Brain microvascular endothelial cell (primary cell): ENCODE measurements around the gene PEAK1.

Experiments used
- DNase-seq: peaks from one replicate; pipeline ENCODE4 v3.0.0-alpha.2; 2020
- H3K27ac ChIP-seq: fragments of 250-450 bp; sonication (Bioruptor Pico); 2 replicates; pipeline ENCODE4 v1.5.1; 2020; ENCODE audit warnings: mild to moderate bottlenecking, moderate library complexity
- H3K27me3 ChIP-seq: fragments of 250-450 bp; sonication (Bioruptor Pico); replicated peaks from 2 replicates; pipeline ENCODE4 v1.5.1; 2020; ENCODE audit warnings: mild to moderate bottlenecking
- H3K36me3 ChIP-seq: fragments of 250-450 bp; sonication (Bioruptor Pico); replicated peaks from 2 replicates; pipeline ENCODE4 v1.5.1; 2020; ENCODE audit warnings: mild to moderate bottlenecking
- H3K4me3 ChIP-seq: 2 replicates; pipeline ENCODE4 v1.5.1; 2011; ENCODE audit warnings: low read depth, mild to moderate bottlenecking, control low read depth, low read length, moderate library complexity
- in situ Hi-C: cut with HindIII; loops from 2 replicates; pipeline ENCODE4 v1.10.0; 2017; ENCODE audit warnings: low sequenced_read_pairs, low pct_ligation_motif_present
- TF ChIP-seq, protein P1 (sequence below): IDR thresholded peaks from 2 replicates; pipeline ENCODE4 v1.5.1; 2011; ENCODE audit warnings: low read depth, mild to moderate bottlenecking, moderate library complexity, low read length, control low read depth, inconsistent platforms; ENCODE audit errors: missing control alignments

PEAK1 gene

DNA sequence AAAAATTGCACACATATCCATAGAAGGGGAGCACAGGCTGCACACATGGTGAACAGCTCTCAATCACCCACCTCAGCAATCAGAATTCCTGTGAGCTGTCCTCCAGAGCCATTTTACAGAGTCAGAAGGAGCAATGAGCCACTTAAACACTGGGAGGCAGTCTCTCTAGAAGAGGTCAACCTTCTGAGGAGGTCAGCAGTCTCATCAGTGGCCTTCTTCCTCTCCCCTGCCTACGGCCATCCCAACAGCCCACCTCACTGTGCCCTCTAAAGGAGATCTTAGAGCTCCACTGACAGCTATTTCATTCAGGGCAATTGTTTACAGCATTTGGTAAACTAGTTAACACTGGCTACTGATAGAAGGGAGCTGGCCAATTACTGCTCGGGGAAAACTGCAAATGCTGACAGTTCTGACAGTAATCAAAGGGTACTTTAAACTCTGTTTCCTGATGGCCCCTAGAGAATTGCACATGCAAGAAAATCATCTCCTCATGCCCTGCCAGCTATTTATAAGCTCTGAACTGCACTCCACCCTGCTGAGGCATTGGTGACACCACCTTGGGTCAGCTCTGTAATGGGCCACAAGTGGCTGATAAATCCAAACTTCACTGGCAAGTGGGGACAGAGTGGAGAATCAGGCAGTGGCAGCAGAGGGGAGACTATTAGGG lies 306.9 kb downstream of the PEAK1 start:
- no peaks in the 10 kb centered on the region for H3K27me3 ChIP-seq
- in situ Hi-C loops = loop anchor here (25.0 kb wide), 1 partner anchor 424 kb away; no protein-coding TSS in a partner anchor

DNA sequence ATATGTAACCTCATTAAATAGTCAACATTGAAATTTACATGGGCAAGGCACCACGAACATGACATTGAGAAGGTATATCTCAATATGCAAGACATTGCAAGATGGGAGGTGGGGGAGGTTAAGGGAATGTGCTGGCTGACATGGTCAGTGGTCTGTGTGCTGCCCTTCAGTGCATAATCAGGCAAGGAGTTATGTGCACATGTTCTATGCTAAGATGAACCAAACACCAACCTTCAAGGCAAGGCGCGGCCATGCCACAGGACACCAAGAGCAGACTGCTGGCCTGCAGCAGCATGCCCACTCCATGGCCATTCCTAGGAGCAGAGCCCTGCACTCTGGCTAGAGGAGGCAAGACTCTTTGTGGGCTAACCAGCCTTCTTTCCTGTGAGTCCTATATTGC lies 308.1 kb downstream of the PEAK1 start:
- Histone ChIP-seq H3K4me3 (no peak overlapping the region), H3K27me3 (no peaks in the 10 kb centered on the region), H3K36me3 (peaks cover 23% of the 10 kb centered on the region), H3K27ac (no peak overlapping the region)
- in situ Hi-C loops = loop anchor here (25.0 kb wide), 1 partner anchor 426 kb away; no protein-coding TSS in a partner anchor
- TF ChIP-seq, protein P1, sequence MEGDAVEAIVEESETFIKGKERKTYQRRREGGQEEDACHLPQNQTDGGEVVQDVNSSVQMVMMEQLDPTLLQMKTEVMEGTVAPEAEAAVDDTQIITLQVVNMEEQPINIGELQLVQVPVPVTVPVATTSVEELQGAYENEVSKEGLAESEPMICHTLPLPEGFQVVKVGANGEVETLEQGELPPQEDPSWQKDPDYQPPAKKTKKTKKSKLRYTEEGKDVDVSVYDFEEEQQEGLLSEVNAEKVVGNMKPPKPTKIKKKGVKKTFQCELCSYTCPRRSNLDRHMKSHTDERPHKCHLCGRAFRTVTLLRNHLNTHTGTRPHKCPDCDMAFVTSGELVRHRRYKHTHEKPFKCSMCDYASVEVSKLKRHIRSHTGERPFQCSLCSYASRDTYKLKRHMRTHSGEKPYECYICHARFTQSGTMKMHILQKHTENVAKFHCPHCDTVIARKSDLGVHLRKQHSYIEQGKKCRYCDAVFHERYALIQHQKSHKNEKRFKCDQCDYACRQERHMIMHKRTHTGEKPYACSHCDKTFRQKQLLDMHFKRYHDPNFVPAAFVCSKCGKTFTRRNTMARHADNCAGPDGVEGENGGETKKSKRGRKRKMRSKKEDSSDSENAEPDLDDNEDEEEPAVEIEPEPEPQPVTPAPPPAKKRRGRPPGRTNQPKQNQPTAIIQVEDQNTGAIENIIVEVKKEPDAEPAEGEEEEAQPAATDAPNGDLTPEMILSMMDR = no peak
- no peak for DNase-seq

More for the DNA sequence above, 306.9 kb downstream of the PEAK1 start:
- Histone ChIP-seq H3K36me3 (peaks cover 23% of the 10 kb centered on the region), H3K4me3 (no peak overlapping the region), H3K27ac (no peak overlapping the region)
- TF ChIP-seq, protein P1 = no peak
- no peak for DNase-seq

- Histone ChIP-seq H3K4me3 (no peak overlapping the region), H3K27me3 (no peaks in the 10 kb centered on the region), H3K27ac (no peak overlapping the region), H3K36me3 (peaks cover 5% of the 10 kb centered on the region)
- TF ChIP-seq, protein P1 = peak; percentile 92
- peak; percentile 67 for DNase-seq
- in situ Hi-C loops = loop anchor here (25.0 kb wide), 1 partner anchor 430 kb away; no protein-coding TSS in a partner anchor
These were observed 312.2 kb downstream of the PEAK1 start for GRCh38 chr15:77107531-77108355.

DNA sequence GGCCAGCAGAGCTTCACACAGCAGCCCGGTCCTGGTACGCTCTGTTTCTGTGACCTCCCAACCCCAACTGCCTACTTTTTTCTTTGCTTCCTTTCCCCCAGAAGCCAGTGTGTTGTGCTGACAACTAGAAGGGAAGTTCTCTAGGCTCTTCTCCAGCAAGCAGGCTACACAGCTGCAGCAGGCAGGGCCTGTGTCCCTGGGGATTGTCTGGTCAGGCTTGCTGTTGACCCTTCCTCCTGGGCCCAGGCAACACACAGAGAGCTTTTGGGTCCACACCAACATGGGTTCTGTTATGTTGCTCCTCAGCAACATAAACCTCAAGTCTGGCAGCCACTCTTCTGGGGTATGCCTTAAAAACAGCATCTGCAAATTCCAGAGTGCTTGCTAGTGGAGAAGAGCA lies 312.8 kb downstream of the PEAK1 start:
- peak; percentile 27 for DNase-seq
- in situ Hi-C loops = loop anchor here (25.0 kb wide), 1 partner anchor 430 kb away; no protein-coding TSS in a partner anchor
- H3K27me3 ChIP-seq = no peaks in the 10 kb centered on the region
- H3K27ac ChIP-seq = no peak overlapping the region
- no peaks in the 10 kb centered on the region for H3K36me3 ChIP-seq
- no peak overlapping the region for H3K4me3 ChIP-seq
- TF ChIP-seq, protein P1 = no peak

DNA sequence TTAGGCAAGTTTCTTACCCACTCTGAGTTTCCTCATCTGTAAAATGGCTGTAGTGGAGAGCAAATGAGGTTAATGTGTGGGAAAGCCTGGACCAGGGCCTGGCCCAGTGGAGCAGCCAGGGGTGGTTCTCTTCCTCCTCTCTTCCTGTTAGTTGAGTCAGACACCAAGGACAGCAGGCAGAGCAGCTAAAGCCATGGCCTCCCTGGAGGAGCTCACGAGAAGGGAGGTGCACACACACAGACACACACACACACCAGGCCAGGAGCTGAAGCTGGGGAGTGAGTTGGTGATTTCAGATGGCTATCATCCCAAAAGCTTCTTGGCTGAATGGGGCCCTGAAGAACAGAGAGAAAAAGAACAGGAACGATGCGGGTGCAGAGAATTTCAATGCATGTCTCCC lies 315.7 kb downstream of the PEAK1 start:
- in situ Hi-C loops = loop anchor here (25.0 kb wide), 1 partner anchor 433 kb away; no protein-coding TSS in a partner anchor
- H3K36me3 ChIP-seq = no peaks in the 10 kb centered on the region
- H3K4me3 ChIP-seq = no peak overlapping the region
- no peaks in the 10 kb centered on the region for H3K27me3 ChIP-seq
- no peak for DNase-seq
- H3K27ac ChIP-seq = no peak overlapping the region
- TF ChIP-seq, protein P1 = no peak
